Endometrium (tissue), 2 donors: ENCODE data around the gene NFATC4.

Experiments used
- FAIRE-seq: peaks from 2 replicates; lab custom pipeline; 2012; peaks lifted over from hg19 to GRCh38; lab: Jason Lieb, UNC
- donor health status: control.
- donor health status: control.

The NFATC4 gene

GRCh38 chr14:24409956-24410355 lies 42.0 kb downstream of the NFATC4 start:
- FAIRE-seq = no peak

DNA sequence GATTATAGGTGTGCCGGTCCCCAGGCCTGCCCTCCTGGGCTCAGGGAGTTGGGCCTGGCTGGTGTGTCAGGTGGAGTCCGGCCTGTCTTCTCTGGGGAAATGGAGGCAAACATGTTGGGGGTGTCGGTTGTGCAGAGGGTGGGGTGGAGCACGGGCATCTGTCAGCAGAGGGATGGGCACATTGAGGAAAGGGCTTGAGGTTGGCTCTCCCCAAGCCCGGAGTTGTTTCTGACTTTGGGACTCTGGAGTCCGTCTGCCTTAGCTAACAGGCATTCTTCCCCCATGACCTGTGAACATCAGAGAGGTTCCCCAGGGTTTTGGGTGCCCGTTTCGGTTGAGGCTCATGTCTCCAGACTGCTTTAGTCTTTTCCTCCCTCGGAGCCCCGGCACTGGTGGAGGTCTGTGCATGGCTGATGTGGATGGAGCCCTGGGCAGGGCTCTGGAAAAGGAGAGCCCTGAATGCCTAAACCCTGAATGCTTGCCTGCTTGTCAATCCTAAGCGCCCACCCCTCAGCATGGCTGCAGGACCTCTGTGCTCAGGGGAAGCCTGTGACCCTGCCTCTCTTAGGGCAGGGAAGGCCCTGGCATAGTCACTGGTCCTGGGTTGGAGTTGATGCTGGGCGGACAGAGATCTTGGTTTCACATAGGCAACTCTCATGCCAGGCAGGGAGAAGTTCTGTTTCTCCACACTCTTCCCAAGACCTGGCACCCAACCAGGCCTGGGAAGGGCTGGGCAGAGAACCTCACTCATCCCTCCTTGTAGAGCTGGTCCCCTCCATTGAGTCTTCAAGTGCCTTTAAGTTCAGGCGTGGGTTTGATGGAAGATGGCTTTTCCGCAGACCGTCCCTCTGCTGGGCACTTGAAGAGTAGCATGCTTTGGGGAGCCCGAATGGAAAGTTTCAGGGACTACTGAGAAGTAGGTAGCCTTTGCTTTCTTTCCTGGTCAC lies 43.7 kb downstream of the NFATC4 start:
- no peak for FAIRE-seq

GRCh38 chr14:24414077-24414476 lies 46.1 kb downstream of the NFATC4 start:
- FAIRE-seq = no peak

GRCh38 chr14:24414732-24415420 lies 46.9 kb downstream of the NFATC4 start:
- FAIRE-seq = no peak

DNA sequence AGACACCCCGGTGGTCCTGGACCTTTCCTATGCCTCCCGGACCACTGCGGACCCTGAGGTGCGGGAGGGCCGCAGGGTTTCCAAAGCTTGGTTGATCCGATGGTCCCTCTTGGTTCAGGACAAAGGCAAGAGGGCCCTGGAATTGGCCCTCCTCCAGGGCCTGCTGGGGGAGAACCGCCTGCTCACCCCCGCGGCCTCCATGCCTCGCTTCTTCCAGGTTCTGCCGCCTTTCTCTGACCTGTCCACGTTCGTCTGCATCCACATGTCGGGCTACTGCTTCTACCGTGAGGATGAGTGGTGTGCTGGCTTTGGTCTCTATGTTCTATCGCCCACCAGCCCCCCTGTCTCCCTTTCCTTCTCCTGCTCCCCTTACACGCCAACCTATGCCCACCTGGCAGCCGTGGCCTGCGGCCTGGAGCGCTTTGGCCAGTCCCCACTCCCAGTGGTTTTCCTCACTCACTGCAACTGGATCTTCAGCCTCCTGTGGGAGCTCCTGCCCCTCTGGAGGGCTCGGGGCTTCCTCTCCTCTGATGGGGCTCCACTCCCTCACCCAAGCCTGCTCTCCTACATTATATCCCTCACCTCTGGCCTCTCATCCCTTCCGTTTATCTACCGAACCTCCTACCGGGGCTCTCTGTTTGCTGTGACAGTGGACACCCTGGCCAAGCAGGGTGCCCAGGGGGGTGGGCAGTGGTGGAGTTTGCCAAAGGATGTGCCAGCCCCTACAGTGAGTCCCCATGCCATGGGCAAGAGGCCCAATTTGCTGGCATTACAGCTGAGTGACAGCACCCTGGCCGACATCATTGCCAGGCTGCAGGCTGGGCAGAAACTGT lies 47.7 kb downstream of the NFATC4 start:
- FAIRE-seq = no peak

GRCh38 chr14:24416254-24416931 lies 48.4 kb downstream of the NFATC4 start:
- no peak for FAIRE-seq

- FAIRE-seq = no peak
These were observed 49.1 kb downstream of the NFATC4 start for GRCh38 chr14:24416932-24417619.

GRCh38 chr14:24417832-24418491 lies 50.0 kb downstream of the NFATC4 start:
- no peak for FAIRE-seq

- FAIRE-seq = no peak
These were observed 50.5 kb downstream of the NFATC4 start for GRCh38 chr14:24418492-24418873.

- no peak for FAIRE-seq
These were observed 54.3 kb downstream of the NFATC4 start for GRCh38 chr14:24422261-24422660.

- FAIRE-seq = no peak
These were observed 55.0 kb downstream of the NFATC4 start for GRCh38 chr14:24422694-24423601.

GRCh38 chr14:24425704-24426103 lies 57.7 kb downstream of the NFATC4 start:
- no peak for FAIRE-seq

- no peak for FAIRE-seq
These were observed 58.3 kb downstream of the NFATC4 start for GRCh38 chr14:24426150-24426911.

DNA sequence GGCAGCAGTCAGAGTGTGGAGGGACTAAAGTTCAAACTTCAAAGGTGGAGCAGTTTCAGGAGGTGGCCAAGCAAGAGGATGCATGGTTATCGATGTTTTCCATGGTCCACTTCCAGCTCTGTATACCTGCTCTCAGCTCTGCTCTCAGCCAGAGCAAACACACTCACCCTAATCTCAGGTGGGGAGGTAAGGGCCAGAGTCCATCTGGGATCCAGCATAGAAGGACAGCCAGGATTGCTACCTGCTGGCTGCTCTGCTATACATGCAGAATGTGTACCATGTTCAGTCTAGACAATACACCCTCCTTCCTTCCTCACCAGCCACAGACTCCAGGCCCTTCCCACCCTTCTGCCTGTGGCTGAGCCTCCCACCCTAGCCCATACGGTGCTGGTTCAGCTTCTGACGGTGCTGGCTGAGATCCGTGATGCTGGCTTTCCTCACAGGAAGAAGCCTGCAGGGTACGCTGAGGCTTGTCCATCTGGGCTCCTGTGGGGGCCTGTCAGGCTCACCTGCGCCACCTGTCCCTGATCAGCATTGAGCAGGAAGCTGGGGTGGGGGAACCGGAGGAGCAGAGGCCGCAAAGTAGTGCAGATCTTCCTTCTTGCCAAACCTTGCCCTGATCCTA lies 59.0 kb downstream of the NFATC4 start:
- FAIRE-seq = no peak

DNA sequence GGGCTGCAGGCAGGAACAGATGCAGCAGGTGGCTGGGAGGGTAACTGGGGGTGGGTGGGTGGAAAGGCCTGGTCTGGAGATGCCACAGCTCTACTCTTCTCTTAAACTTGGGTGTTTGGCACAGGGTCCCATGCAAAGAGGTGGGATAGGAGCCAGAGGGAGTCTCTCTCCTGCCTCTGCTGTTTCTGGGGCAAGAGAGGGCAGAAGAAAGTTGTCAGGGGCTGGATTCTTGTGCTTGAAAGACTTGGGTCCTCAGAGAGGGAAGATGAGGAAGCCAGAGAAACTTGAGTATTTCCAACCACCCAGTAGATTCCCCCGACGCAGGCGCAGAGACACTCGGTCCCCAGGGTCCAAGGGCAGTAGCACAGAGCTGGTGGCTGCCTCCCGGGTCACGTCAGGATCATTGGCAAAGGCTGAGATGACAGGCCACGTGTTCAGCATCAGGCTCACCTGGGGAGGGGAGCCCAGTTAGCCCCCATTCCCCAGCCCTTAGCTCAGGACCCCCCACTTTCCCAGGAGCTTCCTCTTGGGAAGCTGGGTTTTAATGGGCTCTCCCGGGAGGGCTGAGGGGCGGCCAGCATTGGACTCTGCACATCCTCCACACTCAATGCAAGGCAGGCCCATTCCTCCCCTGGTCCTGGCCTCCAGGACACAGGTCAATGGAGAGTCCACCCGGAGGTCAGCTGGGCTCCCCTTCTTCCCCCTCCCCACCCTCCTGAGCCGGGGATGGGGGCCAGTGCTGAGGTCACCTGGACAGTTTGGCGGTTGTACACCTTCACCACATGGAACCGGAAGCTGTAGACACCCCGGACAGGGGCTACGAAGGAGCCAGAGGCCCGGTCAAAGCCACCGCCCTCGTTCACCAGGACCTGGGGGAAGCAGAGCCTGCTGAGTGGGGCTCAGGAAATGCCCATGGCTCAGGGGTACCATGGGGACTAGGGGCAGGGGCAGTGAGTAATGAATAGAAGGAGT lies 59.8 kb downstream of the NFATC4 start:
- FAIRE-seq = no peak

- FAIRE-seq = no peak
These were observed 60.8 kb downstream of the NFATC4 start for GRCh38 chr14:24428628-24429394.
